ENCODE results near the gene CREBBP. TPM values are rescaled to one million over a fixed set of nuclear protein-coding genes. Genes with fewer than 3 reads are reported as not detected.

The CREBBP gene
- total RNA-seq, 1 donor from 2014 or later, result 131 TPM

GRCh38 chr16:3825103-3825502, 55.4 kb downstream of the CREBBP start:
- no peak for ATAC-seq (ENCODE audit: low read depth)
- H3K4me3 Mint-ChIP-seq, result no peak overlapping the region
- DNase-seq, result no peak
- no peaks in the 10 kb centered on the region for H3K9me3 Mint-ChIP-seq
- no peak for TF ChIP-seq CTCF (IDR thresholded peaks at IDR 0.05)
- CTCF ChIA-PET, result no interaction called here
- H3K27me3 Mint-ChIP-seq, result no peaks in the 10 kb centered on the region
- H3K27ac Mint-ChIP-seq, result no peak overlapping the region
- peaks cover 25% of the 10 kb centered on the region for H3K36me3 Mint-ChIP-seq (ENCODE audit: low read depth)
- intact Hi-C loops (cut with micrococcal nuclease), result no loop called here
- POLR2A ChIA-PET, result no interaction called here
- H3K4me1 Mint-ChIP-seq, result peaks cover 78% of the 10 kb centered on the region

GRCh38 chr16:3824121-3824795, 56.3 kb downstream of the CREBBP start:
- ChIA-PET POLR2A (no interaction called here), CTCF (no interaction called here)
- Mint-ChIP-seq H3K4me1 (peaks cover 79% of the 10 kb centered on the region), H3K4me3 (peak overlapping the region; percentile 3), H3K27me3 (no peaks in the 10 kb centered on the region), H3K36me3 (ENCODE audit: low read depth) (peaks cover 19% of the 10 kb centered on the region), H3K27ac (peak overlapping the region; percentile 5), H3K9me3 (no peaks in the 10 kb centered on the region)
- ATAC-seq (ENCODE audit: low read depth) (no peak), DNase-seq (no peak)
- no peak for TF ChIP-seq CTCF (IDR thresholded peaks at IDR 0.05)
- intact Hi-C loops (cut with micrococcal nuclease), result no loop called here

GRCh38 chr16:3823427-3823826, 57.1 kb downstream of the CREBBP start:
- H3K9me3 Mint-ChIP-seq, result no peaks in the 10 kb centered on the region
- DNase-seq (no peak), ATAC-seq (ENCODE audit: low read depth) (no peak)
- H3K27ac Mint-ChIP-seq, result peak overlapping the region; percentile 65
- H3K4me1 Mint-ChIP-seq, result peaks cover 83% of the 10 kb centered on the region
- H3K4me3 Mint-ChIP-seq, result peak overlapping the region; percentile 48
- ChIA-PET POLR2A (no interaction called here), CTCF (no interaction called here)
- peaks cover 13% of the 10 kb centered on the region for H3K36me3 Mint-ChIP-seq (ENCODE audit: low read depth)
- TF ChIP-seq CTCF (IDR thresholded peaks at IDR 0.05), result no peak
- intact Hi-C loops (cut with micrococcal nuclease), result no loop called here
- H3K27me3 Mint-ChIP-seq, result no peaks in the 10 kb centered on the region

- intact Hi-C loops (cut with micrococcal nuclease), result no loop called here
- no peak for DNase-seq
- Mint-ChIP-seq H3K36me3 (ENCODE audit: low read depth) (peaks cover 12% of the 10 kb centered on the region), H3K4me1 (peaks cover 92% of the 10 kb centered on the region), H3K4me3 (peak overlapping the region; percentile 48), H3K27me3 (no peaks in the 10 kb centered on the region), H3K27ac (no peak overlapping the region), H3K9me3 (no peaks in the 10 kb centered on the region)
- ATAC-seq (ENCODE audit: low read depth), result no peak
- ChIA-PET POLR2A (no interaction called here), CTCF (no interaction called here)
- TF ChIP-seq CTCF (IDR thresholded peaks at IDR 0.05), result no peak
Measured at GRCh38 chr16:3822366-3823045, 58.0 kb downstream of the CREBBP start.

- Mint-ChIP-seq H3K4me1 (peaks cover 98% of the 10 kb centered on the region), H3K9me3 (no peaks in the 10 kb centered on the region), H3K27ac (no peak overlapping the region), H3K4me3 (no peak overlapping the region), H3K36me3 (ENCODE audit: low read depth) (peaks cover 7% of the 10 kb centered on the region), H3K27me3 (no peaks in the 10 kb centered on the region)
- ChIA-PET POLR2A (no interaction called here), CTCF (no interaction called here)
- DNase-seq (no peak), ATAC-seq (ENCODE audit: low read depth) (no peak)
- no peak for TF ChIP-seq CTCF (IDR thresholded peaks at IDR 0.05)
- intact Hi-C loops (cut with micrococcal nuclease), result no loop called here
Measured at GRCh38 chr16:3821184-3821583, 59.3 kb downstream of the CREBBP start.

All from activated B cell treated with CpG ODN at 0.5 μM for 24 hours (primary cell).